Prostate gland (tissue), 2 donors: ENCODE results near the gene KATNAL2.
"Not testable (repeated sequence)": the region's sequence is repeated elsewhere in the genome, so short reads cannot be mapped to it uniquely, and the experiment has no call there.

ENCODE experiments used
- POLR2A ChIP-seq: fragments of 450-650 bp; IDR thresholded peaks from one replicate; pipeline ENCODE4 v1.6.1; 2016; ENCODE audit warnings: antibody characterized with exemption, mild to moderate bottlenecking
- POLR2AphosphoS5 ChIP-seq: sonication (generic); formaldehyde crosslinking; IDR thresholded peaks from one replicate; pipeline ENCODE4 v1.6.1; 2017; ENCODE audit warnings: antibody characterized with exemption
- TF ChIP-seq, protein P1 (sequence below), 4 experiments: fragments of 200-600 bp in 2 of 4; fragments of 450-650 bp in 2 of 4; sonication (generic) in 2 of 4; IDR thresholded peaks; 1 replicate in 3 of 4; 2 replicates in 1 of 4; pipeline ENCODE4 v1.5.1; 2016 to 2019; ENCODE audit warnings: antibody characterized with exemption in 4 of 4, mild to moderate bottlenecking in 2 of 4, moderate library complexity in 2 of 4

DNA sequence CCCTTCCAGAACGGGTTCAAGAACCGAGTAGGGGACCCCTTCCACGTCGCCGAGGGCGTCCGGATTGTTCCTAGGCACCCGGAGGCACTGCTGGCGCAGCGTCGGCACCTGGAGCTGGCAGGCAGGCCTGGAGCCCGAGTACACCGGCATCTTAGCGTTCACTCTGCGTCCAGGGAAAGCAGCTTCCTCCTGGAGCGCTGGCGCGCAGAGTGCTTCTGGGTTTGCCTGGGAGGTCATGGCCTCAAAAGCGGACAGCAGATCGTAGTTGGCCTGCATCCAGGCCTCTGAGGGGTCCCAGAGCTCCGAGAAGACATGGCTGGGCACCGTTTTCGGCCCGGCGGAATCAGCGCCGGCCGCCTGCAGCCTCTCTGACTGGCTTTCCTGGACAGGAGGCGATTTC lies 105.4 kb downstream of the KATNAL2 start:
- TF ChIP-seq POLR2AphosphoS5, POLR2A: not testable (repeated sequence)
- TF ChIP-seq, protein P1, sequence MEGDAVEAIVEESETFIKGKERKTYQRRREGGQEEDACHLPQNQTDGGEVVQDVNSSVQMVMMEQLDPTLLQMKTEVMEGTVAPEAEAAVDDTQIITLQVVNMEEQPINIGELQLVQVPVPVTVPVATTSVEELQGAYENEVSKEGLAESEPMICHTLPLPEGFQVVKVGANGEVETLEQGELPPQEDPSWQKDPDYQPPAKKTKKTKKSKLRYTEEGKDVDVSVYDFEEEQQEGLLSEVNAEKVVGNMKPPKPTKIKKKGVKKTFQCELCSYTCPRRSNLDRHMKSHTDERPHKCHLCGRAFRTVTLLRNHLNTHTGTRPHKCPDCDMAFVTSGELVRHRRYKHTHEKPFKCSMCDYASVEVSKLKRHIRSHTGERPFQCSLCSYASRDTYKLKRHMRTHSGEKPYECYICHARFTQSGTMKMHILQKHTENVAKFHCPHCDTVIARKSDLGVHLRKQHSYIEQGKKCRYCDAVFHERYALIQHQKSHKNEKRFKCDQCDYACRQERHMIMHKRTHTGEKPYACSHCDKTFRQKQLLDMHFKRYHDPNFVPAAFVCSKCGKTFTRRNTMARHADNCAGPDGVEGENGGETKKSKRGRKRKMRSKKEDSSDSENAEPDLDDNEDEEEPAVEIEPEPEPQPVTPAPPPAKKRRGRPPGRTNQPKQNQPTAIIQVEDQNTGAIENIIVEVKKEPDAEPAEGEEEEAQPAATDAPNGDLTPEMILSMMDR (IDR thresholded peaks at IDR 0.05): not testable (repeated sequence)
